ENCODE data around the gene PAFAH2. TPM values are rescaled to one million over a fixed set of nuclear protein-coding genes. Genes with fewer than 3 reads are reported as not detected.

Gene PAFAH2
- total RNA-seq, 1 donor from 2014 or later, result 5.1 TPM

Other genes starting within 250 kb of the PAFAH2 start
- 17.8 TPM for gene SELENON, start 197.9 kb downstream of the PAFAH2 start, total RNA-seq (ENCODE audit: insufficient read depth, low replicate concordance)
- 41.4 TPM for gene MTFR1L, start 178.1 kb downstream of the PAFAH2 start, total RNA-seq (ENCODE audit: insufficient read depth, low replicate concordance)
- gene AUNIP, start 138.6 kb downstream of the PAFAH2 start, total RNA-seq (ENCODE audit: insufficient read depth, low replicate concordance), result 1.4 TPM
- 9.6 TPM for gene PAQR7, start 122.4 kb downstream of the PAFAH2 start, total RNA-seq (ENCODE audit: insufficient read depth, low replicate concordance)
- 32.5 TPM for gene STMN1, start 91.6 kb downstream of the PAFAH2 start, total RNA-seq (ENCODE audit: insufficient read depth, low replicate concordance)
- 0.48 TPM for gene EXTL1, start 23.7 kb upstream of the PAFAH2 start, total RNA-seq (ENCODE audit: insufficient read depth, low replicate concordance)
- 1.2 TPM for gene SLC30A2, start 48.1 kb upstream of the PAFAH2 start, total RNA-seq (ENCODE audit: insufficient read depth, low replicate concordance)
- gene TRIM63, start 69.6 kb upstream of the PAFAH2 start, total RNA-seq (ENCODE audit: insufficient read depth, low replicate concordance), result 0.96 TPM
- gene PDIK1L, start 113.8 kb upstream of the PAFAH2 start, total RNA-seq (ENCODE audit: insufficient read depth, low replicate concordance), result 14.9 TPM
- gene FAM110D, start 161.0 kb upstream of the PAFAH2 start, total RNA-seq (ENCODE audit: insufficient read depth, low replicate concordance), result 0.72 TPM
- gene C1orf232, start 170.9 kb upstream of the PAFAH2 start, total RNA-seq (ENCODE audit: insufficient read depth, low replicate concordance), result not detected
- gene ZNF593, start 171.8 kb upstream of the PAFAH2 start, total RNA-seq (ENCODE audit: insufficient read depth, low replicate concordance), result not detected
- gene ZNF593OS, start 173.8 kb upstream of the PAFAH2 start, total RNA-seq (ENCODE audit: insufficient read depth, low replicate concordance), result not detected
- not detected for gene CNKSR1, start 179.4 kb upstream of the PAFAH2 start, total RNA-seq (ENCODE audit: insufficient read depth, low replicate concordance)
- gene CATSPER4, start 192.5 kb upstream of the PAFAH2 start, total RNA-seq (ENCODE audit: insufficient read depth, low replicate concordance), result 1.7 TPM
- 1.7 TPM for gene CEP85, start 236.1 kb upstream of the PAFAH2 start, total RNA-seq (ENCODE audit: insufficient read depth, low replicate concordance)

All from umbilical cord (tissue), 1 donor.